GM12801 (cell line): ENCODE results near the gene ZNF653.

ENCODE experiments used
- CTCF ChIP-seq: IDR thresholded peaks from one replicate; pipeline ENCODE4 v1.5.1; 2011; ENCODE audit warnings: control low read depth; ENCODE audit not compliant: insufficient read length; ENCODE audit errors: extremely low read depth

The ZNF653 gene

GRCh38 chr19:11448410-11448809, 57.2 kb downstream of the ZNF653 start:
- no peak for TF ChIP-seq CTCF

- TF ChIP-seq CTCF, result no peak
These were observed 58.0 kb downstream of the ZNF653 start for GRCh38 chr19:11447347-11448262.

- no peak for TF ChIP-seq CTCF
These were observed 58.9 kb downstream of the ZNF653 start for GRCh38 chr19:11446652-11447301.

GRCh38 chr19:11446271-11446651, 59.4 kb downstream of the ZNF653 start:
- TF ChIP-seq CTCF, result no peak

- no peak for TF ChIP-seq CTCF
These were observed 60.5 kb downstream of the ZNF653 start for GRCh38 chr19:11445141-11445540.

GRCh38 chr19:11444059-11444458, 61.6 kb downstream of the ZNF653 start:
- TF ChIP-seq CTCF, result no peak

- no peak for TF ChIP-seq CTCF
These were observed 67.7 kb downstream of the ZNF653 start for GRCh38 chr19:11437955-11438354.
